Head of caudate nucleus (tissue), 42 donors: ENCODE data around the gene TTC12.

ENCODE experiments used
- DNase-seq, 42 donors: peaks; one replicate each; pipeline versions ENCODE4 v3.0.0 to v3.0.0-alpha.2; 2020 to 2021; ENCODE audit warnings: mixed read lengths in 7 of 42
- intact Hi-C: fragments of 100-400 bp; cut with DNase I; formaldehyde crosslinking; loops from one replicate; pipeline ENCODE4 v1.15.0; 2022

TTC12 gene

GRCh38 chr11:113411536-113411935 lies 97.2 kb downstream of the TTC12 start:
- intact Hi-C loops = no loop called here

DNA sequence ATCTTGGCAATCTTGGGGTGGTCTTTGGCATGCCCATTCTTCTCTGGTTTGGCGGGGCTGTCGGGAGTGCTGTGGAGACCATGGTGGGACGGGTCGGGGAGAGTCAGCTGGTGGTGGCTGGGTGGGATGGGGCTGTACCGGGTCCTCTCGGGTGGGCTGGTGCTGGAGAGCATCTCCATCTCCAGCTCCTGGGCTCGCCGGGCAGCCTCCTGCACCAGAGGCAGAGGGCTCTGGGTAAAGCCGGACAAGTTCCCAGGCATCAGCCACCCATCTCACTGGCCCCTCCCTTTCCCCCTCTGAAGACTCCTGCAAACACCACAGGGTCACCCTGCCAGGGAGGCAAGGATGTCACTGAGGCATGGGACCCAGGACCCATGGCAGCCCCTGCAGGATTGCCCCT lies 98.3 kb downstream of the TTC12 start:
- intact Hi-C loops = no loop called here
- no peak for DNase-seq

More at GRCh38 chr11:113411536-113411935, 97.2 kb downstream of the TTC12 start:
- peak in 1 of 42 donors; percentile 1 for DNase-seq

DNA sequence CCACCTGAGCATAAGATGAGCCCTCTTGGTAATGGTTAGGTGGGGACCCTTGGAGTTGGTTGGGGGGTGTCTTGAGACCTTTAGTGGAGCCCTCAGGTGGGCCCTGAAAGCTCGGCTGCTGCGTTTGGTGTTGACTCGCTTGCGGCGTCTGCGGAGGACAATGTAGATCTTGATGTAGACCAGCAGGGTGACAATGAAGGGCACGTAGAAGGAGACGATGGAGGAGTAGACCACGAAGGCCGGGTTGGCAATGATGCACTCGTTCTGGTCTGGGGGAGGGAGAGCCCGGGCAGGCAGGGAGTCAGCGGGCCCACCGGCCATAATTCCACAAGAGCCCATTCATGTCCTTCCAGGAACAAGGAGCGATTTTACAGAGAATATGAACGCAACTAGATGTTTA lies 101.0 kb downstream of the TTC12 start:
- DNase-seq = no peak
- intact Hi-C loops = no loop called here
